OCI-LY3 (cell line): Measurements from ENCODE around the gene CHCHD5.

Source experiments
- H2AFZ ChIP-seq: fragments of 200-600, 300-600 bp; shearing (Covaris generic); 2 replicates; pipeline ENCODE4 v1.6.0; 2014; ENCODE audit warnings: antibody characterized with exemption, low read depth, low read length
- H3K27ac ChIP-seq: fragments of 200-600, 300-600 bp; sonication (generic); 2 replicates; pipeline ENCODE4 v1.5.1; 2014; ENCODE audit warnings: mild to moderate bottlenecking, low read length, moderate library complexity, mixed read lengths
- H3K27me3 ChIP-seq: fragments of 200-600, 300-600 bp; sonication (generic); 2 replicates; pipeline ENCODE4 v1.6.1; 2014; ENCODE audit warnings: low read depth, low read length, mixed read lengths
- H3K36me3 ChIP-seq: fragments of 200-600, 300-600 bp; sonication (generic); replicated peaks from 2 replicates; pipeline ENCODE3; 2014; ENCODE audit warnings: low read depth, low read length, mixed read lengths
- H3K4me1 ChIP-seq: fragments of 300-600, 200-600 bp; sonication (generic); 2 replicates; pipeline ENCODE4 v1.6.1; 2014; ENCODE audit warnings: low read length, mixed read lengths
- H3K4me2 ChIP-seq: fragments of 200-600, 300-600 bp; sonication (generic); 2 replicates; pipeline ENCODE4 v1.6.1; 2014; ENCODE audit warnings: low read length, mixed read lengths
- H3K4me3 ChIP-seq: fragments of 300-600, 200-600 bp; sonication (generic); 2 replicates; pipeline ENCODE4 v1.5.1; 2014; ENCODE audit warnings: antibody characterized with exemption, mild to moderate bottlenecking, low read length, moderate library complexity
- H3K79me2 ChIP-seq: fragments of 300-600, 200-600 bp; shearing (Covaris generic); 2 replicates; pipeline ENCODE4 v1.6.1; 2014; ENCODE audit warnings: mild to moderate bottlenecking, low read length, mixed read lengths
- H3K9ac ChIP-seq: fragments of 300-600, 200-600 bp; shearing (Covaris generic); 2 replicates; pipeline ENCODE4 v1.6.0; 2014; ENCODE audit warnings: mild to moderate bottlenecking, low read length, moderate library complexity
- H3K9me3 ChIP-seq: fragments of 200-600, 300-600 bp; shearing (Covaris generic); 2 replicates; pipeline ENCODE4 v1.6.1; 2014; ENCODE audit warnings: low read length, mixed read lengths; ENCODE audit not compliant: insufficient read depth
- H4K20me1 ChIP-seq: fragments of 200-600, 300-600 bp; sonication (generic); 2 replicates; pipeline ENCODE4 v1.6.1; 2016; ENCODE audit warnings: low read length, mixed read lengths; ENCODE audit not compliant: insufficient read depth
- EZH2phosphoT487 ChIP-seq: fragments of 200-600 bp; shearing (Covaris generic); IDR thresholded peaks from 2 replicates; pipeline ENCODE4 v1.6.1; 2018; ENCODE audit warnings: antibody characterized with exemption, mixed run types, low read depth
- TF ChIP-seq, protein P1 (sequence below): fragments of 200-600, 300-600 bp; sonication (generic); IDR thresholded peaks from 2 replicates; pipeline ENCODE4 v1.5.1; 2014; ENCODE audit warnings: antibody characterized with exemption, low read length, low read depth

The CHCHD5 gene

DNA sequence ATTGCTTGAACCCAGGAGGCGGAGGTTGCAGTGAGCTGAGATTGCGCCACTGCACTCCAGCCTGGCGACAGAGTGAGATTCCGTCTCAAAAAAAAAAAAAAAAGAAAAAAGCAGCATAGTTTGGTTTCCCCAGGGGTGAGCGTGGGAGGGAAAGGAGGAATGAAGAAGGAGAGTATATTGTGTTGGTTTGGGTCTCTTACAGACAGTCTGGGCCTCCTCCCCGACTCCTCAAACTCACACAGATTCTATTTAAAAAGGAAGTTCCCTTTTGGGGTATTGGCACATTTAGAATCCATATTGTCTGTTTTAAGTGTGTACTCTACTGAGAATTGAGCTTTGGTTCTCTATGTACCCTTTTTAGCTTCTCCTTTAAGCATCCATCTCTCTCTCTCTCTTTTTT lies 34.0 kb downstream of the CHCHD5 start:
- Histone ChIP-seq H3K4me1 (no peaks in the 10 kb centered on the region), H3K79me2 (no peaks in the 10 kb centered on the region), H3K36me3 (no peaks in the 10 kb centered on the region), H3K9me3 (no peaks in the 10 kb centered on the region), H3K4me2 (no peak overlapping the region), H4K20me1 (no peaks in the 10 kb centered on the region), H3K9ac (no peak overlapping the region), H3K27me3 (no peaks in the 10 kb centered on the region), H3K27ac (no peak overlapping the region), H3K4me3 (no peak overlapping the region), H2AFZ (no peak overlapping the region)
- TF ChIP-seq, protein P1, sequence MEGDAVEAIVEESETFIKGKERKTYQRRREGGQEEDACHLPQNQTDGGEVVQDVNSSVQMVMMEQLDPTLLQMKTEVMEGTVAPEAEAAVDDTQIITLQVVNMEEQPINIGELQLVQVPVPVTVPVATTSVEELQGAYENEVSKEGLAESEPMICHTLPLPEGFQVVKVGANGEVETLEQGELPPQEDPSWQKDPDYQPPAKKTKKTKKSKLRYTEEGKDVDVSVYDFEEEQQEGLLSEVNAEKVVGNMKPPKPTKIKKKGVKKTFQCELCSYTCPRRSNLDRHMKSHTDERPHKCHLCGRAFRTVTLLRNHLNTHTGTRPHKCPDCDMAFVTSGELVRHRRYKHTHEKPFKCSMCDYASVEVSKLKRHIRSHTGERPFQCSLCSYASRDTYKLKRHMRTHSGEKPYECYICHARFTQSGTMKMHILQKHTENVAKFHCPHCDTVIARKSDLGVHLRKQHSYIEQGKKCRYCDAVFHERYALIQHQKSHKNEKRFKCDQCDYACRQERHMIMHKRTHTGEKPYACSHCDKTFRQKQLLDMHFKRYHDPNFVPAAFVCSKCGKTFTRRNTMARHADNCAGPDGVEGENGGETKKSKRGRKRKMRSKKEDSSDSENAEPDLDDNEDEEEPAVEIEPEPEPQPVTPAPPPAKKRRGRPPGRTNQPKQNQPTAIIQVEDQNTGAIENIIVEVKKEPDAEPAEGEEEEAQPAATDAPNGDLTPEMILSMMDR, result no peak
- no peak for TF ChIP-seq EZH2phosphoT487

DNA sequence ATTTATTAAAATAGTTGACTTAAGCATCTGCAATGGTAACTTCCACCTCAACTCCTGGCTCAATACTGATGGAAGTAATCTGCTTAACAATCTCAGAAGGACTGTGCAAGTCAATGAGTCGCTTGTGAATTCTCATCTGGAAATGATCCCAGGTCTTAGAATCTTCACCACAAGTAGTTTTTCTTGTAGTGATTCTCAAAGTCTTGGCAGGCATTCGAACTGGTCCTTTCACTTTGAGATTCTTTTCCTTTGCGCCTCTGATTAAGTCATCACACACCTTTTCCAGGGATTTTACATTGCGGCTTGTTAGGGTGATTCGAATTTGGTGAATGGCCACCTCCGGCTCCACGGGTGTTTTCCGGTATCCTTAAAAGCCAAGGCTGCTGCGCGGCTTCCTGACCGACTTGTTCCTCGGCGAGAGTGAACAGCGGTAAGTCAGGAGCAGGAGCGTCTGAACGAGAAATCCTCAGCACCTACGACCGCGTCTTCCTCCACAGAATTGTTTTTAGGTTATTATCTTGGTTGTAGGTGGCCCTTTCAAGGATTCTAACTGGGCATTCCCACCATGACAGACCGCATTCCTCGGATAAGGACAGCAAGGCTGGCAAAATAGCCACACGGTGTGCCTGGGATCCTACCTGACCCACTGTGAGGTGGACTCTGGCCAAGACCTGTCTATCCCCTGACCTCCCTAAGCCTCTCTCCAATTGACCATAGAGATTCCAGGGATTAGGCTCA lies 37.5 kb downstream of the CHCHD5 start:
- Histone ChIP-seq H3K4me2 (no peak overlapping the region), H3K36me3 (no peaks in the 10 kb centered on the region), H3K79me2 (no peaks in the 10 kb centered on the region), H4K20me1 (no peaks in the 10 kb centered on the region), H3K27ac (no peak overlapping the region), H3K9me3 (no peaks in the 10 kb centered on the region), H3K9ac (no peak overlapping the region), H3K27me3 (no peaks in the 10 kb centered on the region), H3K4me1 (peaks cover 14% of the 10 kb centered on the region), H2AFZ (no peak overlapping the region), H3K4me3 (no peak overlapping the region)
- TF ChIP-seq, protein P1, result no peak
- TF ChIP-seq EZH2phosphoT487, result no peak

DNA sequence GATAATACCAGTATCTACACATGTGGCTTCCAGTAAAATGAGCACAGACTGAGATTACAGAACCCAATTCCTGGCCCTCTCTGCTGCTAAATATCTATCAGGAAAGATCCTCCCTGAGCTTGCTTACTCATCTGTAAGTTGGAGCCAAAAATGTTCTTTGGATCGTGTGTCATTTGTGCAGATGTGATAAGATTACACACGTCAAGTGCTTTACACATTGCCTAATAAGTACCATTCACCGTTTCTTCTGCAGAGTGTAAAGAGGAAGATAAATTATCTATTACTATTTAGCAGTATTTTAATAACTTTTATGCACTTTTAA lies 38.1 kb downstream of the CHCHD5 start:
- no peak overlapping the region for H3K4me3 ChIP-seq
- no peaks in the 10 kb centered on the region for H3K79me2 ChIP-seq
- no peaks in the 10 kb centered on the region for H3K9me3 ChIP-seq
- H3K4me1 ChIP-seq, result peaks cover 17% of the 10 kb centered on the region
- H3K27me3 ChIP-seq, result no peaks in the 10 kb centered on the region
- H3K4me2 ChIP-seq, result no peak overlapping the region
- H3K36me3 ChIP-seq, result no peaks in the 10 kb centered on the region
- TF ChIP-seq, protein P1, result no peak
- TF ChIP-seq EZH2phosphoT487, result no peak
- H3K27ac ChIP-seq, result no peak overlapping the region
- H4K20me1 ChIP-seq, result no peaks in the 10 kb centered on the region
- H2AFZ ChIP-seq, result no peak overlapping the region
- H3K9ac ChIP-seq, result no peak overlapping the region

DNA sequence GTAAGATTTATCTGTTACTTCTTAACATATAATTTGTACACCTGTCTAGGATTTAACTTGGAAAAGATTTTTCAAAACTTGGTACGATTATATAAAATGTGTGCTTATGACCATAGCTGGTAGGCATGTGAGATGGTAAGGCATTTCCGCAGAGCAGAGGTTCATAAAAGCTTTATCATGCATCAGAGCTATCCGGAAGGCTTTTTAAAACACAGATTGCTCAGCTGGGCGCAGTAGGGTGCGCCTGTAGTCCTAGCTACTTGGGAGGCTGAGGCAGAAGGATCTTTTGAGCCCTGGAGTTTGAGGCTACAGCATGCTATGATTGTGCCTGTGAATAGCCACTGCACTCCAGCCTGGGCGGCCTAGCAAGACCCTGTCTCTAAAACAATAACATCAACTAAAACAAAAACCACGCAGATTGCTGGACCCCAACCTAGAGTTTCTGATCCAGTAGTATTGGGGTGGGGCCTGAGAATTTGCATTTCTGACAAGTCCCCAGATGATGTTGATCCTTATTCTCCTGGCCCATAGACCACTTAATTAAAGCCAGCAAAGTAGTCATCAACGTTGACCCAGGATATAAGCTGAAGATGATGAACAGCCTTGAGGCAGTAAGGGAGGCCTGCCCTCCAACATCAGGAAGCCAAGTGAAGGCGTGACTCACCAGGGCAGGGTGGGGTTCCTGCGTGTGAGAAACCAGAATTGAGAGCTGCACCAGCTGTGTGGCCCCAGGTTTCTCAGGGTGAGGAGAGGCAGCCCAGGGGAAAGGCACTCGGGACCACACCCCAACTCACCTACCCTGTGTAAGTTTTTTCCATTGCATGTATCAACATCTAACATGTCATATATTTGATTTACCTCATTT lies 39.7 kb downstream of the CHCHD5 start:
- H3K79me2 ChIP-seq, result no peaks in the 10 kb centered on the region
- peaks cover 17% of the 10 kb centered on the region for H3K4me1 ChIP-seq
- H3K27me3 ChIP-seq, result peaks cover 2% of the 10 kb centered on the region
- TF ChIP-seq EZH2phosphoT487, result no peak
- TF ChIP-seq, protein P1, result no peak
- H3K9ac ChIP-seq, result no peak overlapping the region
- no peaks in the 10 kb centered on the region for H3K9me3 ChIP-seq
- no peak overlapping the region for H3K4me3 ChIP-seq
- no peak overlapping the region for H3K27ac ChIP-seq
- H2AFZ ChIP-seq, result no peak overlapping the region
- no peaks in the 10 kb centered on the region for H4K20me1 ChIP-seq
- no peak overlapping the region for H3K4me2 ChIP-seq
- H3K36me3 ChIP-seq, result no peaks in the 10 kb centered on the region
